HPDE6-E6E7 (cell line): ENCODE measurements around the gene UGT3A1.
"Not testable (repeated sequence)": the region's sequence is repeated elsewhere in the genome, so short reads cannot be mapped to it uniquely, and the experiment has no call there.

Experiments
- DNase-seq: peaks from one replicate; pipeline ENCODE4 v3.0.0; 2011; ENCODE audit warnings: missing footprints; ENCODE audit errors: extremely low spot score

Gene UGT3A1, protein sequence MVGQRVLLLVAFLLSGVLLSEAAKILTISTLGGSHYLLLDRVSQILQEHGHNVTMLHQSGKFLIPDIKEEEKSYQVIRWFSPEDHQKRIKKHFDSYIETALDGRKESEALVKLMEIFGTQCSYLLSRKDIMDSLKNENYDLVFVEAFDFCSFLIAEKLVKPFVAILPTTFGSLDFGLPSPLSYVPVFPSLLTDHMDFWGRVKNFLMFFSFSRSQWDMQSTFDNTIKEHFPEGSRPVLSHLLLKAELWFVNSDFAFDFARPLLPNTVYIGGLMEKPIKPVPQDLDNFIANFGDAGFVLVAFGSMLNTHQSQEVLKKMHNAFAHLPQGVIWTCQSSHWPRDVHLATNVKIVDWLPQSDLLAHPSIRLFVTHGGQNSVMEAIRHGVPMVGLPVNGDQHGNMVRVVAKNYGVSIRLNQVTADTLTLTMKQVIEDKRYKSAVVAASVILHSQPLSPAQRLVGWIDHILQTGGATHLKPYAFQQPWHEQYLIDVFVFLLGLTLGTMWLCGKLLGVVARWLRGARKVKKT

DNA sequence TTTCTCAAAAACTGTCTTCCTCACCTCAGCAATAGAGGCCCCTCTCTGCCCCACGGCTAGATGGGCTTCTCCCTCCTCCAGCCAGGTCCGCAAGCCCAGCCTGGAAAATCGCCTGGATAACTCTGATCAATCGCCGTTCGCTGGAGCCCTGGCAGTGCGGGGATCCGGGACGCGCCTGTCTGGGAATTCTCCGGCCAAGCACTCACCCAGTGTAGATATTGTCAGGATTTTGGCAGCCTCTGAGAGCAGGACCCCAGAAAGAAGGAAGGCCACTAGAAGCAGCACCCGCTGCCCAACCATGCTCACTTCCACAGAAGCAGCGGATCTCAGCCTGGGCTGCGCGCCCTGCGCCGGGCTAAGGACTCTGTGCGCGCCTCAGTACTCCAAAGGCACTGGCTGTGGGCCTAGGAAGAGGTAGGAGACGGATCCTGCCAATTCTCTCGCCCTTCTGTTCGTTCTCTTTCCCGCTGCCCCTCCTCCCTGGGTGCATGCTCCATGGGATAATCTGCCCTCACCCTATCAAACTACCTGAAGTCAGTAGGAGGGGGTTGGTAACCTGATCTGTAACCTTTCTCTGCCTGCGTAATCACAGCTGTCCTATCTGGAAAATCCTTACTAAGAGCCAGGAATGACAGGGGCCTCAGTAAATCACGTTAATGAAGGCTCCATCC, at the start of gene UGT3A1:
TSS of gene UGT3A1 (minus strand) at position 450 of the 671 bp plus-strand sequence. CDS start at position 300, 150 bp downstream.
- no peak for DNase-seq

DNA sequence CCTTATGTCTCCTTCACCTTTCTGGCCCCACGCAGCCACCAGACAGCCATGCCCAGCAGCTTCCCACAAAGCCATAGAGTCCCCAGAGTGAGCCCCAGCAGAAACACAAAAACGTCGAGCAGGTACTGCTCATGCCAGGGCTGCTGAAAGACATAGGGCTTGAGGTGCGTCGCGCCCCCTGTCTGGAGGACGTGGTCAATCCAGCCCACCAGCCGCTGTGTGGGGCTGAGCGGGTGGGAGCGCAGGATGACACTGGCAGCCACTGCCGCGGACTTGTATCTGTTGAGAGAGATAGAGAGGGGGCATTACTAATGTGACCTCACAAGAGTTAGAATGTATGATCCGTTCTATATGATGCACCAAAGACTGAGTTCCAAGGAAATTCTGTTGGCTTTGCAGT, 44.5 kb upstream of the UGT3A1 start:
- no peak for DNase-seq

DNA sequence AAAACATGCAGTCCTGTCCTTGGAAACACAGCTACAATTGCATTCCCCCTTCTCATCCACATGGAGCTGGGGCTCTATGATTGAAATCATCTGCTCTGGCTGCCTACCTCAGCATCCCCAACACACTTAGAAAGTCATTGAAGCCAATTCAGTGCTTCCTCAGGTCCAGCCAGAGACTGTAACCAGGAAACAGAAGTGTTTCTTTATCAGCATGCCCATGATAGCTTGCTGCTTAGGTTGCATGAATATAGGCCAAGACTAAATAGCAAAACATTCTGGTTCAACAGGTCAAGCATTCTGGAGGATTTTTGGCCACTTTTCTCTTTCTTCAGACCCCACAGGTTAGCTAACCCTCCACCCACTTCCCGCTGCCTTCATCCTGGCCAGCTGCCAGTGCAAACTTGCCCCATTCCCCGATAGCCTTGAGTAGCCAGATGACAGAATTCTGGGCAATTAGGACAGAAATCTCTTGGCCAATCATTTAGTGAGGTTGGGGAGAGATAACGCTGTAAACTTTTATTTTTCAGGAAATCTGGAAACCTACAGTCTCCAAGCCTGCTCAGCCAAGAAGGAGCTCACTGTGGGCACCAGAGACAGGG, 43.4 kb upstream of the UGT3A1 start:
- DNase-seq = not testable (repeated sequence)

DNA sequence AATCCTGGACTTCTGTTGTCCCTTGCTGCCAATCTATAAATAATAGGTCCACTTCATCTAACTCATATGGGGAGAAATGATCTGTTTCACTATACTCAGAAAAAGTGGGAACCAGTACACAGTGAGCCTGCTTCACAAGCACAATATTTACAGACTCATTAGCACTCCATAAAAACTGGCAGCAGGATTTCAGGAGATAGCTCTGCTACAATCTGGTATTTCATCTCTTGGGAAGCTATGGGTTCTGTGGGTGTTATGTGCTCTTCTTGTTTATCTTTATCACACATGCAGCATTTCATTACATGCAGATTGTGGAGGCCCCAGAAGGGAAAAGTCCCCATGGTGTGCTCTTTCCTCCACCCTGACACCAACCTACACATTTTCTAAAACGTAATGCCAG, 42.3 kb upstream of the UGT3A1 start:
- DNase-seq = no peak

DNA sequence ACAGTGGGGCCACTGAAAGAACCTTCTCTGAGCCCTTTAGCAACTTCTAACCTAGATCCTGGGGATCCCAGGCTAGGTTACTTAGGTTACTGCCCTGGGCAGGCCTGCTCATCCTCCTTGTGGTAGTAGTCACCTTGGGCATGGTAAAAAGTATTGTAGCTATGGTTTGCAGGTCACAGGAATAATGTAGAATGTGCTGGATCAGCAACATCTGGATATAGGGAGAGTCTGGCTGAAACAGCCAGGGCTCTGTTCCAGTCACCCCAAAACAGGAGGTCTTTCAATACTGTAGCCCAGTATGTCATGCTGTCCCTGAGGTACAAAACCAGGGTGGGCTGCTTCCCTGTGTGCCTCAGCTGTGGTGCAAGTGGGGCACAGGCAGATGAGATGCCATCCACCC, 41.9 kb upstream of the UGT3A1 start:
- no peak for DNase-seq

DNA sequence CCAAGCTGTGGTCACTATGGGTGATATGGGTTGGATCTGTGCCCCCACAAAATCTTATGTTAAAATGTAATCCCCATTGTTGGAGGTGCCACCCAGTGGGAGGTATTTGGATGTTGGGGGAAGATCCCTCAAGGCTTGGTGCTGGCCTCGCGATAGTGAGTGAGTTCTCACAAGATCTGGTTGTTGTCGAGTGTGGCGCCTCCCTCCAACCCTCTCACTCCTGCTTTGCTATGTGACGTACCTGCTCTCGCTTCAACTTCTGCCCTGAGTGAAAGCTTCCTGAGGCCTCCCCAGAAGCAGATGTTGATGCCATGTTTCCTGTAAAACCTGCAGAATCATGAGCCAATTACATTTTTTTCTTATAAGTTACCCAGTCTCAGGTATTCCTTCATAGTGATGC, 40.0 kb upstream of the UGT3A1 start:
- no peak for DNase-seq

DNA sequence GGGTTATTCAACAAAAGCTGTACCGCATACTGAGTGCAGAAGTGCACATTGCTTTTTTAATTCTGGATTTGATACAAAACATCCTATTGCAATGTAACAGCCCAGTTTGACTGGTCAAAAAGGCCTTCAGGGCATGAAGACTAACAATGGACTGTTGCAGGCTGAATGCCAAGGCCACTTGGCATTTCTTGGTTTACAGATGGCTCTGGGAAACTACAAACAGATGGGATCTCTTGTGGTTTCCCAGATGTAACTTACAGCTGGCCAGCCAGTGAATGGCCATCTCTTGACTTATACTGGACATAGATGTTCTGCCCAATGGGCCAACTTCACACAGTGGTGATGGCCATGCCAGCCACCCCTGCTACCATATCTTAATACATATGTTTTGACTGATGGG, 38.7 kb upstream of the UGT3A1 start:
- no peak for DNase-seq

DNA sequence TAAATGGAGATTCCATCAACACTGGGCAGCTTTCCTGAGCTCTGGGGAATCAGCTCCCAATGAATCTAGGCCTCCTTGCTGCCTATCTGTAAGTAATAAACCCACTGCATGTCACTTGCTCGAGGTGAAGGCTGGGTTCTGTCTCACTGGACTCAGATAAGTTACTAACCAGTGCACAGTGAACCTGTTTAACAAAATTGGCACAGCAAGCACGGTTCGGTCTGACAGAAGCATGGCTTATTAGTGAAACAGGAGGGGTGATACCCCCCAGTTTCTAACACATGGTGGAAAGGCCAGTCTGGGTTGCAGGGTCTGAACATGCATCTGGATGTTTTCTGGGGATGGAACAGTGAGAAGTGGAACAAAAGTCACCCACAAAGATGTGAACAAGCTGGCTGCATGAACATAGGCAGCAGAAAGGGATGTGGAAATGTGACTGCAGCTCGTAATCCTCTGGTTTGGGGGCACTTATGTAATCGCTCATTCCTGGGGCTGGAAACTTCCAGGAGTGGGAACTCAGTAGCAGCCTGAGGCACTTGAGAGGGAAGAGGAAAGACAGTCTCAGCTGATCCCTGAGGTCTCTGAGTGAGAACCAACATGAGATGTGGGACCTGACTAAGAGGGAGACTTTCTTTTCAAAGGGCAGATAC, 37.8 kb upstream of the UGT3A1 start:
- DNase-seq = no peak

DNA sequence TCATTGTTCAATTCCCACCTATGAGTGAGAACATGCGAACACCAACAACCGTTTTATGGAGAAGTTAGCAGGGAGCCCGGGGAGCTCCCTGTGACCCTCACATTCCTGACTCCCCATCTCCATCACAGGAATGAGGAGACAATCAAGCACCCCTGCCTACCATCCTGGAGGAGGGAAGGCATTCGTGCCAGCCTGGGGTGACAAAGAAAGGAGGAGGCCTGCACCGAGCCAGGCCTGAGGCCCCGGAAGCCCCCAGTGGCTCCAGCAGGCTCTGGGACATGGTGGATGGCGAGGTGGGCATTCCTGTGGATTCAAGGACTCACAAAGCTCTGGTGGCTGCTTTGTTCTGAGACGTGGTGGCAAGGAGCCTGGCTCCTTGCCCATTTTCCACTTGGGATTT, 36.5 kb upstream of the UGT3A1 start:
- DNase-seq = no peak

DNA sequence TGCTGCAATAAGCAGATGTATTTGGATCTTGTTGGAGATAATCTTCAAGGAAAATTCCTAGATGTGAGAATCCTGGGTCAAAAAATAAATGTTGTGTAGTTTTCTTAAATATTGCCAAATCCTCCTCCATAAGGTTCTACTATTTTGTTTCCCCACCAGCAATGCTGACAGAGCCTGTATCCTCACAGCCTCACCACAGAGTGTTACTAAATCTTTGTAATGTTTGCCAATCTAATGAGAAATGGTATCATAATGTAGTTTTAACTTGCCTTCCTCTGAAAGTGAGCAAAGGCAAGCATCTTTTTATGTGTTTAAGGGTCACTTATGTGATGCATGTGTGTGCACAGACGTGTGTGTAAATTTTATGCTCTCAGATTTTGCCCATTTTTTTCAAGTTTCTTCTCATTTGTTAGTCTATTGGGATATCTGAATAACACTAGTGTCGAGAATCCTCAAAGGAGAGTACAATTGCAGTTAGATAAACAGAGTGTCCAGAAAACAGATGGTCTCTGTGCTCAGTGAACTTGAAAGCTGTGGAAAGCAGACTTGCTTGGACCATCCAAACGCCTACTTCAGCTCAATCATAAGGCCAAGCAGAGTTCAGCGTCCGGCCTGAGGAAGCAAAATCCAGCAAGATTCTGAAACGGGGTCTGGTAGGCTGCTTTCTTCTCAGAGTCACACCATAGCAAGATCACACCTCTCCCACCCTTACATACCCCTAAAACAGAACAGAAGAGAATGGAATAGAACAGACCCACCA, 35.7 kb upstream of the UGT3A1 start:
- no peak for DNase-seq

DNA sequence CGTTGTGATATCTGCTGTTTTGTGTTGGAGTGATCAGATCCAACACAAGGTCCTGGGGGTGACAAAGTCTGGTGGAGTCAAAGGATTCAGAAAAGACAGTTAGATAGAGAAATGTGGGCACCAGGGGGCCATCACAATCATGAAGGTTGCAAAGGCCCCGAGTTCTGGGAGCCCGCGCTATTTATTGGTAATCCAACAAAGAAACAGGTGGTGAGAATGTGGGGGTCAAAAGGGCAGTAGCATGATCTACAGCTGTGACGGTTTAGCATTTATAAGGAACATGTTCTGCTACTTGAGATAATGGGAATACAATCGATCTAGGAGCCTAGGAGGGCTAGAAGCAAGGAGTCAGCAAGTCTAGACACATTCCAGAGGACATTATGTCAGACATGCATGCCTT, 31.1 kb upstream of the UGT3A1 start:
- DNase-seq = not testable (repeated sequence)

DNA sequence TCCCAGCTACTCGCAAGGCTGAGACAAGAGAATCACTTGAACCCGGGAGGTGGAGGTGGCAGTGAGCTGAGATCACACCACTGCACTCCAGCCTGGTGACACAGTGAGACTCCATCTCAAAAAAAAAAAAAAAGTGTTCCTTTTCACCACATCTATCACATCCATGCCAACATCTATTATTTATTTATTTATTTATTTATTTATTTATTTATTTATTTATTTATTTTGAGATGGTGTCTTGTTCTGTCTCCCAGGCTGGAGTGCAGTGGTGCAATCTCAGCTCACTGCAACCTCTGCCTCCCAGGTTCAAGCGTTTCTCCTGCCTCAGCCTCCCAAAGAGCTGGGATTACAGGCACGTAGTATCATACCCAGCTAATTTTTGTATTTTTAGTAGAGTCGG, 28.4 kb upstream of the UGT3A1 start:
- DNase-seq = not testable (repeated sequence)

DNA sequence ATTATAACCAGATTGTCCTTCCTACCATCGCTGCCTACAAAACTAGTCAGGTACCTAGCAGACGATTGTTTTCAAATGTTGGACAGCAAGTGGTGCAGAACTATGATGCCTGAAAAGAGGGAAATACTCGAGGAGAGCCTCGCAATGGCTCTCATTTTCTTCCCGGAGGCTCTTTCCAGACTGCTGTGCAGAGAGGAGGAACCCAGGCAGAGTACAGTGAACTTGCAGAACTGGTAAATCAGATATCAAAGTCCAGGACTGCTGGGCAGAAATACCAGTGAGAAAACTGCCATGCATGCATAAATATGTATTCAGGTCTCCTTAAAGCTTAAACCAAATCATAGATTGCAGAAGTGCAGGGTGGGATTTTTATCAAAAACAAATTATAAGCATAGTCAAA, 26.4 kb upstream of the UGT3A1 start:
- DNase-seq = no peak

DNA sequence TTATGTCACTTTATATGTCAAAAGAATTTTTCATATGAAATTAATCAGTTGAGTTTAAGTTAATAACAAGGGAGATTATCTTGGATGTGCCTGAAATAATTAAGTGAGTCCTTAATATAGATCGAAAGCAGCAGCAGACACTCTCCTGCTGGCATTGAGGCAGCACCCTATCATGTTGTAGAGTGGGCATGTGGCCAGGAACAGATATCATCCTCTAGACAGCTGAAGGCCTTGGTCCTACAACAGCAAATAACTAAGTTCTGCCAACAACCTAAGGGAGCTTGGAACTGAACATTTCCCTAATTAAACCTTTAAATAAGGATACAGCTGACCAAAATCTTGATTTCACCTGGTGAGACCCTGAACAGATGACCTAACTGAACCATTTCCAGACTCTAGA, 25.8 kb upstream of the UGT3A1 start:
- no peak for DNase-seq

DNA sequence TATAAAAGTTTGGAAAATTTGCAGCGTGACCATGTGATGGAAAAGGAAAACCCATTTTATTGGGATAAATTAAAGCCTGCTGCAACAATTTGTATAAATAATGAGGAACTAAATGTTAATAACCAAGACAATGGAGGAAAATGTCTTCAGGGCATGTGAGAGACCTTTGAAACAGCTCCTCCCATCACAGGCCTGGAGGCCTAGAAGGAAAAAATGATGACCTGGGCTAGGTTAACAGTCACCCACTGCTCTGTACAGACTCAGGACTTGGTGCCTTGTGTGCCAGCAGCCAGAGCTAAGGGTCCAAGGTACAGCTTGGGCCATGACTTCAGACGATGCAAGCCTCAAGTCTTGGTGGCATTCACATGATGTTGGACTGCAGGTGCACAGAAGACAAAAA, 22.0 kb upstream of the UGT3A1 start:
- DNase-seq = no peak

DNA sequence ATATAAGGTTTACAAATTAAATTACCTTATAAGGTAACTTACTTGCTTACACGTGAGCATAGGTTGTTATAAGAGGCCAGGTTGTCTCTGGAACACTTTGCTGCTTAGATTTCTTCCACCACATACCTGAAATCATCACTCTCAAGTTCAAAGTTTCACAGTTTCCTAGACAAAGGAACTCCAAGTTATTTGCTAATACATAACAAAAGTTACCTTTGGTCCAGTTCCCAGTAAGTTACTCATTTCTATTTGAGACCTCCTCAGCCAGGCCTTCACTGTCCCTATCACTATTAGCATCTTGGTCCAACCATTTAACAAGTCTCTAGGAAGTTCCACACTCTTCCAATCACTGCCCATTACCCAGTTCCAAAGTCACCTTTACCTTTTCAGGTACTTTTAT, 18.5 kb upstream of the UGT3A1 start:
- DNase-seq = no peak

DNA sequence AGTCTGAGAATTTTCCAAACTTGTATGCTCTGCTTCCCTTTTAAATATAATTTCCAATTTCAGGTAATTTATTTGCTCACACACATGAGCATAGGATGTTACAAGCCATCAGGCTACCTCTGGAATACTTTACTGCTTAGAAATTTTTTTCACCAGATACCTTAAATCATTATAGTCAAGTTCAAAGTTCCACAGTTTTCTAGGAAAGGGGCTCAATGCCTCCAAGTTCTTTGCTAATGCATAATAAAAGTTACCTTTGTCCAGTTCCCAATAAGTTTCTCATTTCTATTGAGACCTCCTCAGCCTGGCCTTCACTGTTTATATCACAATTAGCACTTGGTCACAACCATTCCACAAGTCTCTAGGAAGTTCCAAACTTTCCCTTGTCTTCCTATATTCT, 16.2 kb upstream of the UGT3A1 start:
- no peak for DNase-seq

DNA sequence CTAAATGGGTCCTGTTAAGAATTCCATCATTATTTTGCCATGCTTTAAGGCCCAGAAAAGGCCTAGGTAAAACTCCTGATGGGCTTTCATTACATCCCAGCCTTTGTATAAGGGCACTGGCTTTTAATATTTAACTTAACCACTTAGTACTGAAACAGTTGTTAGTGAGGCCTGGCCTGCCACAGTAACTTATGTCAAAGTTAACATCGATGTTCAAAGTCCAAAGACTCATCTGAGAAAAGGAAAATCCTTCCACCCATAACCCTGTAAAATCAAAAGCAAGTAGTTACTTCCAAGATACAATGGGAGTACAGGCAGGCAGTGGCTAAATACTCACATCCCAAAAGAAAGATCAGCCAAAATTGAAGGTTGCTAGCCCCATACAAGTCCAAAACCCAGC, 15.0 kb upstream of the UGT3A1 start:
- DNase-seq = no peak

DNA sequence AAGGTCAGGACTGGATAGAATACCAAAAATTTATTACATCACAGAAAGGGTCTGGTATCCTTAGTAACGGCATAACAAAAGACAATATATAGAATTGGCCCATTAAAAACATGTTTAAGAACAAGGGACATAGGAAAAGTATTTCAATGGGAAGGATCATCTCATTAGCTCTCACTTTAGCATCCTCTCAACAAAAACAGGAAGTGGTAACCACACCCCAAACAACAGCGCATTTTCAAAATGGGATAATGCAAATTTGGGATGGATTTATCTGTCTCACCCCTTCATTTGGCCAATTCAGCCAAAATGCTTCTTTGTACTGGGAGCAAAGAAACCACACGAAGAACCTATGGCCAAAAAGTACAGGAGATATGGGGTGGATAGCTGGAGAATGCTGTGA, 9.8 kb upstream of the UGT3A1 start:
- no peak for DNase-seq

DNA sequence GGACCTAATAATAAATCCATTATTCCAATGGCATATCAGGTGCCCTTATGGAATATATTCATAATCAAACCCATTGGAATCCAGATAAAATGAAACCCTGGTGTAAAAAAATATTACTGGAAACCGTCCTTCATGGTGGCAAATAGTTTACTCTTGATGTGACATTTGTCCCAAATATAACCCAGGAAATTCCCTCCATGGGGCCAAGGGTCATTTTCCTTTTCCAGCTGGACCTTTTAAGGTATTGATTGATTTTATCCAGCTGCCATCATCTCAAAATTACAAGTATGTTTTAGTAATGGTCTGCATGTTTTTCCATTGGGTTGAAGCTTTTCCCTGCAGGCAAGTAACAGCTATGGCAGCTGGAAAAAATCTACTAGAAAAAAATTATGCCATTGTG, 8.4 kb upstream of the UGT3A1 start:
- DNase-seq = no peak

DNA sequence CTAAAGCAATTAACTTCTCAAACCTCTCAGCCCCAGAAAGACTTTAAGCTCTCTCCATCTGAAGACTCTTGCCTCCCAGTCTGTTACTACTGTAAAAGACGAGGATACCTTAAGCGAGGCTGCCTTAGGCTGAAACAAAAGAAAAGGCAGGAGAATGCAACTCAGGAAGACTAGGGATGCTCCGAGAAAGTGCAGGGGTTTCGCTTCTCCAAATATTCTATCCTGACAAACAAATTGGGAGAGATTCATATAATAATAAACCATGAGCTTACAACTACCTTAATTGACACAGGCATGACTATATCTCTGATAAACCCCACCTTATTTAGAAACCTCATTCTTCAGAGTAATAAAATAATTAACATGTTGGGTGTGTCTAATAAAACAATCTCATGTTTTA, 4.9 kb upstream of the UGT3A1 start:
- no peak for DNase-seq

DNA sequence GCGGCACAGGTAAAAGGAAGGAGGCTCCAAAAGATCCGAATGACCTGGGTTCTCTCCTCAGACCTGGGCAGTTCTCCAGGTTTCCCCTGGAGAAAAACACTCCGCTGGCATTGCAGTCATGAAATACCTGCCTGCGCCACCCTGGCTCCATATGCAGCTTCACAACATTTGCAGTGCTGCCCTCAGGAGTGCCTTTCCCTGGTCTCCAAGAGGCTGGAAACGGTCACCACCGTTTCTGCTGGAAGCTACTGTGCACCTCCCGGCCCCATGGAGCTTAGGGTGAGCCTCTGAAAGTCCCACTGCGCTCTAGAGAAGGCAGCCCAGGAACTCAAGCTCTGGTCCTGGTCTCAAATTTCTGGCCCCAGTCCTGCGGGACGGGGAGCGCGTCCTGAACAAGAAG, 670 bp downstream of the UGT3A1 start:
- DNase-seq = no peak
